NB4 (cell line): Measurements from ENCODE around the gene KDSR.

Experiments
- CTCF ChIP-seq: IDR thresholded peaks from one replicate; pipeline ENCODE4 v1.5.1; 2012; ENCODE audit warnings: low read depth, low read length
- POLR2A ChIP-seq: IDR thresholded peaks from 2 replicates; pipeline ENCODE4 v1.6.1; 2011; ENCODE audit warnings: mild to moderate bottlenecking; ENCODE audit not compliant: insufficient read length; ENCODE audit errors: extremely low read depth

GRCh38 chr18:63284827-63285733 lies 81.9 kb downstream of the KDSR start:
- no peak for TF ChIP-seq CTCF
- no peak for TF ChIP-seq POLR2A
